ENCODE measurements around the gene MAP4K3. TPM values are rescaled to one million over a fixed set of nuclear protein-coding genes. Genes with fewer than 3 reads are reported as not detected.

MAP4K3 gene
- total and polyA plus RNA-seq, 7 donors: 8.0 to 96.8 (median 72.1) TPM

- H3K9me3 ChIP-seq: no peaks in the 10 kb centered on the region
- peaks cover 0 to 64% (median 51%) of the 10 kb centered on the region in 4 donors for H3K4me1 ChIP-seq
- no peaks in the 10 kb centered on the region for H3K27me3 ChIP-seq
- no peak for TF ChIP-seq CTCF (IDR thresholded peaks at IDR 0.05)
- H3K36me3 ChIP-seq: no peaks in the 10 kb centered on the region
- WGBS, 2 donors: 69 to 83% methylated on average over 5 of the region's 5 CpGs
- intact Hi-C loops (cut with DNase I): loop anchor here (10.0 kb wide), 1 partner anchor 342 kb away; the partner anchor contains the start of gene THUMPD2
- H3K4me3 ChIP-seq: no peak overlapping the region
- no peak for DNase-seq
- H3K27ac ChIP-seq: peak overlapping the region in 2 of 4 donors; percentile 98 to 99
These were observed 4.4 kb downstream of the MAP4K3 start for GRCh38 chr2:39432701-39433100.

- TF ChIP-seq POLR2A (IDR thresholded peaks at IDR 0.05) (no peak), EP300 (IDR thresholded peaks at IDR 0.05) (no peak), POLR2AphosphoS5 (IDR thresholded peaks at IDR 0.05) (no peak), CTCF (IDR thresholded peaks at IDR 0.05) (no peak)
- Histone ChIP-seq H3K27me3 (no peaks in the 10 kb centered on the region), H3K9me3 (no peaks in the 10 kb centered on the region), H3K4me3 (no peak overlapping the region), H3K4me1 (peaks cover 0 to 73% (median 58%) of the 10 kb centered on the region in 4 donors), H3K36me3 (no peaks in the 10 kb centered on the region), H3K27ac (peak overlapping the region; percentile 17 to 99 (median 67))
- DNase-seq: no peak
- WGBS, 2 donors: 50 to 56% methylated on average over 3 of the region's 3 CpGs
- intact Hi-C loops (cut with DNase I): loop anchor here (10.0 kb wide), 1 partner anchor 343 kb away; the partner anchor contains the start of gene THUMPD2
These were observed 5.3 kb downstream of the MAP4K3 start for GRCh38 chr2:39431592-39432316.

GRCh38 chr2:39429746-39430145, 7.3 kb downstream of the MAP4K3 start:
- no peak for TF ChIP-seq POLR2A (IDR thresholded peaks at IDR 0.05)
- no peak for TF ChIP-seq EP300 (IDR thresholded peaks at IDR 0.05)
- no peak for TF ChIP-seq POLR2AphosphoS5 (IDR thresholded peaks at IDR 0.05)
- no peak for TF ChIP-seq CTCF (IDR thresholded peaks at IDR 0.05)
- DNase-seq: no peak
- intact Hi-C loops (cut with DNase I): loop anchor here (10.0 kb wide), 1 partner anchor 345 kb away; the partner anchor contains the start of gene THUMPD2
- WGBS, 2 donors: 86 to 91% methylated on average over 1 of the region's 1 CpG
- Histone ChIP-seq H3K4me1 (peaks cover 0 to 90% (median 64%) of the 10 kb centered on the region in 4 donors), H3K27ac (no peak overlapping the region), H3K36me3 (no peaks in the 10 kb centered on the region), H3K4me3 (no peak overlapping the region), H3K27me3 (no peaks in the 10 kb centered on the region), H3K9me3 (no peaks in the 10 kb centered on the region)

- H3K27ac ChIP-seq: no peak overlapping the region
- WGBS, 2 donors: 88 to 94% methylated on average over 1 of the region's 1 CpG
- H3K4me1 ChIP-seq: peaks cover 0 to 72% (median 46%) of the 10 kb centered on the region in 4 donors
- H3K27me3 ChIP-seq: no peaks in the 10 kb centered on the region
- DNase-seq: no peak
- TF ChIP-seq POLR2A (IDR thresholded peaks at IDR 0.05) (no peak), CTCF (IDR thresholded peaks at IDR 0.05) (no peak), EP300 (IDR thresholded peaks at IDR 0.05) (no peak), POLR2AphosphoS5 (IDR thresholded peaks at IDR 0.05) (no peak)
- no peaks in the 10 kb centered on the region for H3K36me3 ChIP-seq
- H3K9me3 ChIP-seq: no peaks in the 10 kb centered on the region
- intact Hi-C loops (cut with DNase I): no loop called here
- no peak overlapping the region for H3K4me3 ChIP-seq
These were observed 12.1 kb downstream of the MAP4K3 start for GRCh38 chr2:39424951-39425350.
